AG10803 (cell line): Measurements from ENCODE around the gene CLP1.

Source experiments
- DNase-seq: peaks from one replicate; pipeline ENCODE4 v3.0.0; 2010; ENCODE audit warnings: low read depth
- H3K4me3 ChIP-seq: 2 replicates; pipeline ENCODE4 v1.5.1; 2011; ENCODE audit warnings: mild to moderate bottlenecking, low read length, control low read depth
- CTCF ChIP-seq: conservative IDR thresholded peaks from 2 replicates; pipeline ENCODE4 v1.5.1; 2011; ENCODE audit warnings: mild to moderate bottlenecking, low read length, control low read depth, inconsistent platforms

CLP1 gene

GRCh38 chr11:57634311-57634710 lies 23.3 kb upstream of the CLP1 start:
- no peak for DNase-seq
- no peak overlapping the region for H3K4me3 ChIP-seq
- no peak for TF ChIP-seq CTCF

- TF ChIP-seq CTCF, result no peak
- no peak overlapping the region for H3K4me3 ChIP-seq
- DNase-seq, result no peak
Measured at GRCh38 chr11:57635246-57635645, 22.3 kb upstream of the CLP1 start.

- DNase-seq, result peak; percentile 40
- H3K4me3 ChIP-seq, result peak overlapping the region; percentile 99
- no peak for TF ChIP-seq CTCF
Measured at GRCh38 chr11:57637626-57638004, 19.9 kb upstream of the CLP1 start.

DNA sequence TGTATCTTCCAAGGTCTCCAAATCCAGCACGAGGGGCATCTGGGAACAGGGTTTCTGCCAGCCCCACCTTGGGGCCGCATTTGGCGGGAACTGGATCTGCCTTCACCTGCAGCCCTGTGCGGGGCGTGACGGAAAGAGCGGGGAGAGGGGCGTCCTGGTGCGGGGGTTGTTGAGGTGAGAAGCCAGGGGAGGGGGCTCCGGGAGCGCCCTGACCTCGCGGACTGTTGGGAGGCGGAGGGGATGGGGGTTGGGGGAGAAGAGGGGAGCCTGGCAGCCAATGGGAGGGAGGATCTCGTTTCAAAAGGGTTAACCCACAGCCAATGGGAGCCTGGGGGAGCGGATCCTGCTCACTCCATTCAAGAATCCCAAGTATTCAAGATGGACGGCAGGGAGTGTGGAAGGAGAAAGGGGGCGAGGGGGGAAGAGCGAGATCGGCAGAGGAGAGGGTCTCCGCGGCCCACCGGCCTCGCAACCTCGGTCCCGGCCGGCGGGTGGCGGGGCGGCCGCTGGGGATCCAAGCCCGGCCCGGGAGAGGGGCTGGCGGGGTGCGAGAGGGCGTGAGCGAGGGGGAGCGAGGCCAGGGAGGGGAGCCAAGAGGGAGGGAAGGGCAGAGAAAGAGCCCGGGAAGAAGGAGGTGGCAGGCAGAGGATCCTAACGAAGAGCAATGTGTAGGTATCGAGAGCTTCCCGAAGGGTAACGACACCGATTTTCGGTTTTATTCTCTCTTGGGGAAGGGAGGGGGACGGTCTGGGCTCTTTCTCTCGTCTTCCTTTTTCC lies 19.4 kb upstream of the CLP1 start:
- no peak for TF ChIP-seq CTCF
- H3K4me3 ChIP-seq, result peak overlapping the region; percentile 99
- peak; percentile 86 for DNase-seq

- DNase-seq, result no peak
- peak overlapping the region; percentile 99 for H3K4me3 ChIP-seq
- no peak; the same call in 1 of the 2 replicates for TF ChIP-seq CTCF
Measured at GRCh38 chr11:57638811-57639320, 18.7 kb upstream of the CLP1 start.

GRCh38 chr11:57639321-57640067 lies 18.1 kb upstream of the CLP1 start:
- no peak; the same call in 1 of the 2 replicates for TF ChIP-seq CTCF
- DNase-seq, result no peak
- peak overlapping the region; percentile 99 for H3K4me3 ChIP-seq
